Thoracic aorta (tissue), 2 donors: ENCODE data around the gene BMP2. TPM values are rescaled to one million over a fixed set of nuclear protein-coding genes. Genes with fewer than 3 reads are reported as not detected.
A peak's percentile ranks its signal among the peaks of the same experiment; 100 is the strongest.

ENCODE experiments used
- ATAC-seq: fragments of 150-250 bp; one replicate; pipeline ENCODE4 v1.8.0; 2017; ENCODE audit warnings: low read depth; ENCODE audit not compliant: insufficient number of reproducible peaks, low FRiP score
- DNase-seq: peaks from one replicate; pipeline ENCODE4 v3.0.0-alpha.2; 2020; ENCODE audit warnings: low spot score
- H3K27ac ChIP-seq, 2 donors: fragments of 200-600 bp; sonication (generic); 1 replicate in 1 of 2; 2 replicates in 1 of 2; pipeline ENCODE4 v1.5.1; 2016; ENCODE audit warnings: mild to moderate bottlenecking in 2 of 2, moderate library complexity in 2 of 2
- H3K27me3 ChIP-seq: fragments of 200-600 bp; sonication (generic); replicated peaks from 2 replicates; pipeline ENCODE4 v1.6.0; 2016; ENCODE audit warnings: mild to moderate bottlenecking; ENCODE audit not compliant: insufficient read depth
- H3K36me3 ChIP-seq: fragments of 200-600 bp; sonication (generic); one replicate; pipeline ENCODE4 v1.5.1; 2016
- H3K4me1 ChIP-seq, 2 donors: fragments of 200-600 bp; sonication (generic); 1 replicate in 1 of 2; 2 replicates in 1 of 2; pipeline versions ENCODE4 v1.5.1 to v1.6.0; 2016; ENCODE audit warnings: low read depth in 2 of 2, mild to moderate bottlenecking in 1 of 2; ENCODE audit not compliant: control insufficient read depth in 1 of 2
- H3K4me3 ChIP-seq: fragments of 200-600 bp; sonication (generic); 2 replicates; pipeline ENCODE4 v1.5.1; 2016; ENCODE audit warnings: mild to moderate bottlenecking
- H3K9me3 ChIP-seq: fragments of 200-600 bp; sonication (generic); 2 replicates; pipeline ENCODE4 v1.5.1; 2016
- CTCF ChIP-seq: fragments of 200-600 bp; sonication (generic); IDR thresholded peaks from one replicate; pipeline ENCODE4 v1.5.1; 2019; ENCODE audit warnings: antibody characterized with exemption
- total RNA-seq, 2 donors: library from RNA; depleted of rRNA; stranded (reverse); fragments of >200 nt; gene quantifications; one replicate each; pipeline versions ENCODE4 v1.1.0 to v1.2.3, GENCODE V29; 2016

Gene BMP2
- total RNA-seq, 2 donors from 2014 or later: 8.3 to 10.4 TPM

DNA sequence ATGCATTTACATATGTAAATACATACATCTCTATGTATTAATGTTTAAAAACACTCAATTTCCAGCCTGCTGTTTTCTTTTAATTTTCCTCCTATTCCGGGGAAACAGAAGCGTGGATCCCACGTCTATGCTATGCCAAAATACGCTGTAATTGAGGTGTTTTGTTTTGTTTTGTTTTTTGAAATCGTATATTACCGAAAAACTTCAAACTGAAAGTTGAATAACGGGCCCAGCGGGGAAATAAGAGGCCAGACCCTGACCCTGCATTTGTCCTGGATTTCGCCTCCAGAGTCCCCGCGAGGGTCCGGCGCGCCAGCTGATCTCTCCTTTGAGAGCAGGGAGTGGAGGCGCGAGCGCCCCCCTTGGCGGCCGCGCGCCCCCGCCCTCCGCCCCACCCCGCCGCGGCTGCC, 355 bp upstream of the BMP2 start:
- Histone ChIP-seq H3K9me3 (no peaks in the 10 kb centered on the region), H3K4me3 (peak overlapping the region; percentile 76), H3K27ac (no peak overlapping the region), H3K27me3 (no peaks in the 10 kb centered on the region), H3K4me1 (peaks cover 0 to 18% of the 10 kb centered on the region in 2 donors), H3K36me3 (no peaks in the 10 kb centered on the region)
- TF ChIP-seq CTCF: no peak
- no peak for DNase-seq
- no peak for ATAC-seq

- peak overlapping the region; percentile 51 to 72 for H3K27ac ChIP-seq
- H3K27me3 ChIP-seq: no peaks in the 10 kb centered on the region
- peaks cover 0 to 18% of the 10 kb centered on the region in 2 donors for H3K4me1 ChIP-seq
- H3K4me3 ChIP-seq: peak overlapping the region; percentile 86
- no peaks in the 10 kb centered on the region for H3K36me3 ChIP-seq
- DNase-seq (no peak), ATAC-seq (no peak)
- no peak for TF ChIP-seq CTCF
- no peaks in the 10 kb centered on the region for H3K9me3 ChIP-seq
Measured at GRCh38 chr20:6768228-6769140, 998 bp downstream of the BMP2 start.

DNA sequence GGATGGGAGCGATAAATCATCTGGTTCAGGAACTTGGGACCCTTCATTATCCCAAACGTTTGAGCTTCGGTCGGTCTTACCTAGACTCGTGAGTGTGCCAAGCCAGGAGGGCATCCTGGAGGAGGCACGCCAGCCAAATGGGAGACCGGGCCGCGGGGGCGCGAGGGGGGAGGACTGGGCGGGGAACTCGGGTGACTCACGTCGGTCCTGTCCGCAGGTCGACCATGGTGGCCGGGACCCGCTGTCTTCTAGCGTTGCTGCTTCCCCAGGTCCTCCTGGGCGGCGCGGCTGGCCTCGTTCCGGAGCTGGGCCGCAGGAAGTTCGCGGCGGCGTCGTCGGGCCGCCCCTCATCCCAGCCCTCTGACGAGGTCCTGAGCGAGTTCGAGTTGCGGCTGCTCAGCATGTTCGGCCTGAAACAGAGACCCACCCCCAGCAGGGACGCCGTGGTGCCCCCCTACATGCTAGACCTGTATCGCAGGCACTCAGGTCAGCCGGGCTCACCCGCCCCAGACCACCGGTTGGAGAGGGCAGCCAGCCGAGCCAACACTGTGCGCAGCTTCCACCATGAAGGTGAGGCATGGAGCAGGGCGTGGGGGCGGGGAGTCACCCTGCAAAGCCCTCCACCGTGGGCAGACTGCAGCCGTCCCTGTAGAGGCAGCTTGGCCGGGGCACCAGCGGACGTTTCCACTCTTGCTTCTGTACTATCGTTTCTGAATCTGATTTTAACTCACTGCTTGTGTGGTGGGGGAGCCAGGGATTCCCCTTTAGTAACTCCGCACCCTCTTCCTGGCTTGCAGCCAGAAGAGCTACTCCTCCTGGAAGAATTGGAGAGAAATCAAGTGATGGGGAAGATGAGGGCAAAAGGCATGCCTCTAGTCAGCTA, 2.7 kb downstream of the BMP2 start:
- Histone ChIP-seq H3K36me3 (no peaks in the 10 kb centered on the region), H3K9me3 (no peaks in the 10 kb centered on the region), H3K27me3 (no peaks in the 10 kb centered on the region), H3K4me3 (peak overlapping the region; percentile 86), H3K4me1 (peaks cover 0 to 18% of the 10 kb centered on the region in 2 donors), H3K27ac (no peak overlapping the region)
- DNase-seq: no peak
- ATAC-seq: no peak
- no peak for TF ChIP-seq CTCF

- peaks cover 0 to 18% of the 10 kb centered on the region in 2 donors for H3K4me1 ChIP-seq
- no peak overlapping the region for H3K27ac ChIP-seq
- ATAC-seq (no peak), DNase-seq (no peak)
- TF ChIP-seq CTCF: no peak
- H3K36me3 ChIP-seq: no peaks in the 10 kb centered on the region
- H3K9me3 ChIP-seq: no peaks in the 10 kb centered on the region
- H3K4me3 ChIP-seq: peak overlapping the region; percentile 86
- H3K27me3 ChIP-seq: no peaks in the 10 kb centered on the region
Measured at GRCh38 chr20:6770786-6771100, 3.3 kb downstream of the BMP2 start.
